ENCODE results near the gene DSG3.

- no peak for TF ChIP-seq MEF2D (CRISPR knock-in tag; IDR thresholded peaks at IDR 0.05)
- TF ChIP-seq USF2 (IDR thresholded peaks at IDR 0.05; ENCODE audit: low read depth, low read length) = no peak
- no peak for TF ChIP-seq USF2 (CRISPR knock-in tag; IDR thresholded peaks at IDR 0.05; ENCODE audit: borderline replicate concordance)
- no peak for TF ChIP-seq CTCF (CRISPR knock-in tag; IDR thresholded peaks at IDR 0.05)
These were observed 31.1 kb downstream of the DSG3 start for GRCh38 chr18:31478688-31479087.
